Neural crest cell (in vitro differentiated cells): ENCODE data around the gene HDLBP. TPM values are rescaled to one million over a fixed set of nuclear protein-coding genes. Genes with fewer than 3 reads are reported as not detected.

Source experiments
- DNase-seq: peaks from one replicate; pipeline ENCODE4 v3.0.0; 2021; ENCODE audit warnings: low read depth, mixed read lengths, low spot score
- H3K27ac Mint-ChIP-seq: one replicate; pipeline ENCODE4 v1.8.0; 2021; ENCODE audit warnings: mild to moderate bottlenecking, mixed read lengths; ENCODE audit not compliant: unreplicated experiment
- H3K27me3 Mint-ChIP-seq: 2 replicates; pipeline ENCODE4 v1.8.0; 2021; ENCODE audit warnings: low read depth, mild to moderate bottlenecking, mixed read lengths
- H3K36me3 Mint-ChIP-seq: 2 replicates; pipeline ENCODE4 v1.8.0; 2021; ENCODE audit warnings: low read depth, mild to moderate bottlenecking, mixed read lengths
- H3K4me1 Mint-ChIP-seq: 2 replicates; pipeline ENCODE4 v1.8.0; 2021; ENCODE audit warnings: mixed read lengths
- H3K4me3 Mint-ChIP-seq: one replicate; pipeline ENCODE4 v1.8.0; 2021; ENCODE audit warnings: mild to moderate bottlenecking, mixed read lengths
- H3K9me3 Mint-ChIP-seq: 2 replicates; pipeline ENCODE4 v1.8.0; 2021; ENCODE audit warnings: mixed read lengths
- total RNA-seq: library from RNA; stranded (reverse); gene quantifications from 2 replicates; pipeline ENCODE4 v1.2.1, GENCODE V29; 2021
- TF ChIP-seq, protein P1 (sequence below): fragments of 200-600 bp; sonication (generic); conservative IDR thresholded peaks from 2 replicates; pipeline ENCODE4 v1.5.0; 2021; ENCODE audit warnings: antibody characterized with exemption, mild to moderate bottlenecking

The HDLBP gene
- total RNA-seq, 1 donor from 2014 or later, result 333 TPM

DNA sequence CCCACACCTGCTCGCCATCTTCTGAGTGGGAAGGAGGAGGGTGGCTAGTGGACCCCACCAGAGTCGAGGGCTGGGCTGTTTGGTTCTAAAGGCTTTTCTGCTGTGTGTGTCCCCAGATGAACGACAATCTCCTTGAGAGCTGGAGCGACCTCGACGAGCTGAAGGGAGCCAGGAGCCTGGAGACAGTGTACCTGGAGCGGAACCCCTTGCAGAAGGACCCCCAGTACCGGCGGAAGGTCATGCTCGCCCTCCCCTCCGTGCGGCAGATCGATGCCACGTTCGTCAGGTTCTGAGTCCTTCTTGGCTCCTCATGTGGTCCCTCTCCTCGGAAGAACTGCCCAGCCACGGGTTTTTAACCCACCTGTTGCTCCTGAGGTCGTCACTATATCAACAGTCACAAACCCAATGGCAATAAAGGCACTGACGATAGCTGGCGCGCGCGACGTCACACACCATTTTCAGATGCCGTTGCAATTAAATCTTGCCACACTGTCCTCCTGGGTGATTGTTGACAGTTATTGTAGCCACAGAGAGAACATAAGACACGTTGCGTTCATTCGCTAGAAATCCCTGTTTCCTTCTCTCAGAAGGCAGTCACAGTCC, 132.8 kb downstream of the HDLBP start:
- H3K4me1 Mint-ChIP-seq, result no peaks in the 10 kb centered on the region
- DNase-seq, result no peak
- no peaks in the 10 kb centered on the region for H3K9me3 Mint-ChIP-seq
- no peak overlapping the region for H3K27ac Mint-ChIP-seq
- H3K36me3 Mint-ChIP-seq, result no peaks in the 10 kb centered on the region
- H3K4me3 Mint-ChIP-seq, result no peak overlapping the region
- TF ChIP-seq, protein P1, sequence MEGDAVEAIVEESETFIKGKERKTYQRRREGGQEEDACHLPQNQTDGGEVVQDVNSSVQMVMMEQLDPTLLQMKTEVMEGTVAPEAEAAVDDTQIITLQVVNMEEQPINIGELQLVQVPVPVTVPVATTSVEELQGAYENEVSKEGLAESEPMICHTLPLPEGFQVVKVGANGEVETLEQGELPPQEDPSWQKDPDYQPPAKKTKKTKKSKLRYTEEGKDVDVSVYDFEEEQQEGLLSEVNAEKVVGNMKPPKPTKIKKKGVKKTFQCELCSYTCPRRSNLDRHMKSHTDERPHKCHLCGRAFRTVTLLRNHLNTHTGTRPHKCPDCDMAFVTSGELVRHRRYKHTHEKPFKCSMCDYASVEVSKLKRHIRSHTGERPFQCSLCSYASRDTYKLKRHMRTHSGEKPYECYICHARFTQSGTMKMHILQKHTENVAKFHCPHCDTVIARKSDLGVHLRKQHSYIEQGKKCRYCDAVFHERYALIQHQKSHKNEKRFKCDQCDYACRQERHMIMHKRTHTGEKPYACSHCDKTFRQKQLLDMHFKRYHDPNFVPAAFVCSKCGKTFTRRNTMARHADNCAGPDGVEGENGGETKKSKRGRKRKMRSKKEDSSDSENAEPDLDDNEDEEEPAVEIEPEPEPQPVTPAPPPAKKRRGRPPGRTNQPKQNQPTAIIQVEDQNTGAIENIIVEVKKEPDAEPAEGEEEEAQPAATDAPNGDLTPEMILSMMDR, result no peak
- no peaks in the 10 kb centered on the region for H3K27me3 Mint-ChIP-seq

DNA sequence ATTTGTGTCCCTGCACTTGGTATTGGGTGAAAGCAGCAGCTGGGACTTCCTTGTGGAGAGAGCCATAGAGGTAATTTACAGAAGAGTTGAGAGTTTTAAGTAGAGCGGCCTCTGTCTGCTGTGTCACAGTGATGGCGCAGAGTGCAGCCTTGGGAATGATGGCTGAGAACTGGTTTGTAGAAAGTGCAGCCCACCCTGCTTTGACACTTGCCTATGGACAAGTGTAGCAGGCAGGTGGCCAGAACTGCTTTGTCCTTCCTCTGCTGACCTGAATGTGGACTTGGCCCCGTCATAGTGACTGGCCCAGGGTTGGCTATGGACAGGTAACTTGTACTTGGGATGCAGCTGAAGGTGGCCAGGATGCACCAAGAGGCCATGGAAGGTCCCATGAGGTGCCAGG, 133.3 kb downstream of the HDLBP start:
- no peak overlapping the region for H3K4me3 Mint-ChIP-seq
- H3K27me3 Mint-ChIP-seq, result no peaks in the 10 kb centered on the region
- H3K9me3 Mint-ChIP-seq, result no peaks in the 10 kb centered on the region
- DNase-seq, result no peak
- no peaks in the 10 kb centered on the region for H3K36me3 Mint-ChIP-seq
- H3K27ac Mint-ChIP-seq, result no peak overlapping the region
- H3K4me1 Mint-ChIP-seq, result no peaks in the 10 kb centered on the region
- TF ChIP-seq, protein P1, result no peak

DNA sequence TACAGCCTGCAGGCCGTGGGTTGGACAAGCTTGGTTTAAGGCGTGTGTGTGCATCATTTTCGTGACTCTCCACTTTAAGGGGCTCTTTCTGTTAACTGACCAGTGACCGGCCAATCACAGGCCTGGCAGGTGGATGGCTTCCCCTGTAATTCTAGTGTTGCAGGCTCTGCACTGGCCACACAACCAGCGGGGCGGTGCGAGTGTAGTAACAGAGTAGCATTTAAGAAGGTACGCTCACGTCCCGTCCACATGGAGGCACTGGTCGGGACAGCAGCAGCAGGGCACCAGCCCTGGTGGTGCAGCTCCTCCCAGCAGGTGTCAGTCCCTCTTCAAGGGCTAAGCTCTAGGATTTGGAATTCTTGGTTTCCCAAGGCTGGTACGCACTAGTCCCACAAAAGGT, 135.0 kb downstream of the HDLBP start:
- TF ChIP-seq, protein P1, result no peak
- no peaks in the 10 kb centered on the region for H3K9me3 Mint-ChIP-seq
- DNase-seq, result no peak

DNA sequence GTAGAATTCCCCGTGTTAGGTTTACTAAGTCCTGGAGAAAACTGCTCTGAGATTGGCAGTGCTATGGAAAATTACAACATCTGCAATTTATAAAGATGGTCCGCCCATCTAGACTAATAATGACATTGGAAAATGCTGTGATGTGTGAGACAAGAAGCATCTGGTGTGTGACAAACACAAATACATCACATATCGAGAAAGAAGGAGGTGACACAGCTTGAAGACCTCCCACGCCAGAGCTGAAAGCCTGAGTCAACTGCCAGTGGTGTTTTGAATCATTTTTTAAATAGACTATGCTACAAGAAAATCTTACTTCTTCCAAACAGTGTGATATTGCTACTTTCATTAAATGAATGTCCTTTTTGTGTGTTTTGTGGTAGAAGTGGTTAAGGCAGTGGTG, 135.6 kb downstream of the HDLBP start:
- Mint-ChIP-seq H3K4me1 (no peaks in the 10 kb centered on the region), H3K4me3 (no peak overlapping the region), H3K9me3 (no peaks in the 10 kb centered on the region), H3K27me3 (no peaks in the 10 kb centered on the region), H3K36me3 (peaks cover 5% of the 10 kb centered on the region), H3K27ac (no peak overlapping the region)
- no peak for DNase-seq
- TF ChIP-seq, protein P1, result no peak

More for the DNA sequence above, 135.0 kb downstream of the HDLBP start:
- H3K4me1 Mint-ChIP-seq, result no peaks in the 10 kb centered on the region
- no peaks in the 10 kb centered on the region for H3K27me3 Mint-ChIP-seq
- H3K4me3 Mint-ChIP-seq, result no peak overlapping the region
- no peaks in the 10 kb centered on the region for H3K36me3 Mint-ChIP-seq
- H3K27ac Mint-ChIP-seq, result no peak overlapping the region

DNA sequence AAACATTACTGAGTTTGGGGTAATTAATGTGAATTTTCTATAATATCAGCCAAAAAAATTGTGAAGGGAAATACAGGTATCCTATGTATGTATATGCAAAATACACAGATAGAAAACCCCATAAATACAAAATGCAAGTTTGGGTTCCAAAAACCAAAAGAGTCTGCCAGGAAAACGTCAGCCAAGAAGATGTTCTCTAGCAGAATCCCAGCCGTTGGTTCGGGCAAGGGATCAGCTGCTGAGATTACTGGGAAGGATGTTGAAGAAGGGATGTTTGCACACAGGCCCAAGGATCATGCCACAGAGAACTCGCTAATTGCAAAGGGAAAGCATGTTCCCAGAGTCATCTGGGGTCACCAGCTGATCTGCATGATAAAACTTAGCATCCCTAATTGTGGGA, 136.5 kb downstream of the HDLBP start:
- peak overlapping the region; percentile 31 for H3K27ac Mint-ChIP-seq
- TF ChIP-seq, protein P1, result no peak
- peaks cover 9% of the 10 kb centered on the region for H3K36me3 Mint-ChIP-seq
- no peaks in the 10 kb centered on the region for H3K27me3 Mint-ChIP-seq
- no peak overlapping the region for H3K4me3 Mint-ChIP-seq
- H3K4me1 Mint-ChIP-seq, result no peaks in the 10 kb centered on the region
- H3K9me3 Mint-ChIP-seq, result no peaks in the 10 kb centered on the region
- no peak for DNase-seq
